IMR-90 (cell line): ENCODE measurements around the gene DNAJB2. TPM values are rescaled to one million over a fixed set of nuclear protein-coding genes. Genes with fewer than 3 reads are reported as not detected.

Source experiments
- ATAC-seq: fragments of 200-7000 bp; cut with Tn5 transposase; 2 replicates; pipeline ENCODE4 v1.9.1; 2020; ENCODE audit warnings: low read depth, mild to moderate bottlenecking, moderate library complexity
- BruUV-seq: library from RNA; stranded (reverse); fragments of 400-500 nt; replicated peaks from 2 replicates; lab custom pipeline; 2021; lab: Mats Ljungman, UMichigan
- CTCF ChIA-PET: fragments of 300-600 bp; formaldehyde crosslinking; extraction: SDS; loops from one replicate; lab custom pipeline; 2021; ENCODE audit warnings: antibody characterized with exemption; lab: Yijun Ruan, JAX
- POLR2A ChIA-PET: fragments of 300-600 bp; sonication (Branson Sonifier 250); formaldehyde crosslinking; loops from one replicate; lab custom pipeline; 2022; ENCODE audit warnings: antibody characterized with exemption; ENCODE audit not compliant: unreplicated experiment; lab: Charles Lee
- DNase-seq: peaks from one replicate; pipeline ENCODE4 v3.0.0; 2013
- H2AFZ ChIP-seq: replicated peaks from 2 replicates; pipeline ENCODE3; 2013; ENCODE audit warnings: low read length, mild to moderate bottlenecking; ENCODE audit not compliant: poor library complexity
- H2AK5ac ChIP-seq: 2 replicates; pipeline ENCODE4 v1.6.1; 2013; ENCODE audit warnings: low read depth, low read length, inconsistent platforms
- H2AK9ac ChIP-seq: replicated peaks from 2 replicates; pipeline ENCODE3; 2013; ENCODE audit warnings: mild to moderate bottlenecking, low read depth, low read length, moderate library complexity; ENCODE audit not compliant: poor library complexity
- H2BK120ac ChIP-seq: 2 replicates; pipeline ENCODE4 v1.6.1; 2013; ENCODE audit warnings: low read depth, low read length, inconsistent platforms
- H2BK15ac ChIP-seq: 3 replicates; pipeline ENCODE4 v1.6.1; 2013; ENCODE audit warnings: low read depth, low read length, inconsistent platforms
- H2BK20ac ChIP-seq: 2 replicates; pipeline ENCODE4 v1.6.1; 2013; ENCODE audit warnings: low read depth, mild to moderate bottlenecking, inconsistent platforms, low read length, moderate library complexity
- H2BK5ac ChIP-seq: 2 replicates; pipeline ENCODE4 v1.6.1; 2013; ENCODE audit warnings: mild to moderate bottlenecking, low read depth, low read length, inconsistent platforms; ENCODE audit not compliant: poor library complexity, severe bottlenecking
- H3K14ac ChIP-seq: replicated peaks from 2 replicates; pipeline ENCODE4 v1.6.1; 2013; ENCODE audit warnings: low read depth, low read length, inconsistent platforms
- H3K18ac ChIP-seq: 2 replicates; pipeline ENCODE4 v1.6.1; 2013; ENCODE audit warnings: low read depth, low read length, control low read depth
- H3K23ac ChIP-seq: 2 replicates; pipeline ENCODE4 v1.6.1; 2013; ENCODE audit warnings: low read depth, low read length, inconsistent platforms
- H3K27ac ChIP-seq: 2 replicates; pipeline ENCODE4 v1.5.1; 2013; ENCODE audit warnings: mild to moderate bottlenecking, control low read depth, low read length; ENCODE audit not compliant: insufficient read depth
- H3K27me3 ChIP-seq: 2 replicates; pipeline ENCODE4 v1.6.1; 2013; ENCODE audit warnings: low read length; ENCODE audit not compliant: control insufficient read depth, insufficient read depth
- H3K36me3 ChIP-seq: 2 replicates; pipeline ENCODE4 v1.6.1; 2013; ENCODE audit warnings: low read length, mixed read lengths; ENCODE audit not compliant: control insufficient read depth, insufficient read depth
- H3K4ac ChIP-seq: 2 replicates; pipeline ENCODE4 v1.6.1; 2013; ENCODE audit warnings: low read depth, low read length, inconsistent platforms
- H3K4me1 ChIP-seq: 2 replicates; pipeline ENCODE4 v1.6.1; 2013; ENCODE audit warnings: low read length, mixed read lengths; ENCODE audit not compliant: control insufficient read depth, insufficient read depth
- H3K4me2 ChIP-seq: 2 replicates; pipeline ENCODE4 v1.6.1; 2013; ENCODE audit warnings: low read depth, mild to moderate bottlenecking, control low read depth, low read length, moderate library complexity
- H3K4me3 ChIP-seq: 2 replicates; pipeline ENCODE4 v1.5.1; 2013; ENCODE audit warnings: low read depth, mild to moderate bottlenecking, control low read depth, low read length, moderate library complexity; ENCODE audit not compliant: insufficient read depth
- H3K56ac ChIP-seq: 2 replicates; pipeline ENCODE4 v1.6.1; 2013; ENCODE audit warnings: low read length, inconsistent platforms; ENCODE audit not compliant: insufficient read depth; ENCODE audit errors: extremely low read depth
- H3K79me1 ChIP-seq, 2 experiments: 2 replicates each; pipeline ENCODE4 v1.6.1; 2013; ENCODE audit warnings: low read length in 2 of 2, inconsistent platforms in 1 of 2, low read depth in 1 of 2
- H3K9ac ChIP-seq: 2 replicates; pipeline ENCODE4 v1.6.1; 2013; ENCODE audit warnings: low read depth, low read length, control low read depth
- H3K9me1 ChIP-seq: 2 replicates; pipeline ENCODE4 v1.6.1; 2013; ENCODE audit warnings: low read length, inconsistent platforms; ENCODE audit not compliant: insufficient read depth
- H3K9me3 ChIP-seq: 2 replicates; pipeline ENCODE4 v1.6.1; 2013; ENCODE audit warnings: low read length; ENCODE audit not compliant: control insufficient read depth, insufficient read depth
- H4K20me1 ChIP-seq: 2 replicates; pipeline ENCODE4 v1.6.1; 2013; ENCODE audit warnings: low read length, inconsistent platforms; ENCODE audit not compliant: insufficient read depth
- H4K5ac ChIP-seq: 2 replicates; pipeline ENCODE4 v1.6.1; 2013; ENCODE audit warnings: mild to moderate bottlenecking, low read depth, low read length, control low read depth
- H4K8ac ChIP-seq, 2 experiments: 2 replicates each; pipeline ENCODE4 v1.6.1; 2013; ENCODE audit warnings: low read depth in 2 of 2, low read length in 2 of 2, control low read depth in 1 of 2, inconsistent platforms in 1 of 2
- H4K91ac ChIP-seq: 2 replicates; pipeline ENCODE4 v1.6.1; 2013; ENCODE audit warnings: low read depth, low read length, inconsistent platforms; ENCODE audit not compliant: insufficient read depth
- BHLHE40 ChIP-seq: fragments of 150-350 bp; IDR thresholded peaks from 2 replicates; pipeline ENCODE4 v1.6.1; 2016; ENCODE audit warnings: mild to moderate bottlenecking, low read depth, low read length
- CEBPB ChIP-seq: IDR thresholded peaks from 2 replicates; pipeline ENCODE4 v1.6.1; 2012; ENCODE audit warnings: low read depth, low read length, improper control_type of control experiment
- CHD1 ChIP-seq: IDR thresholded peaks from 2 replicates; pipeline ENCODE4 v1.6.1; 2012; ENCODE audit warnings: low read depth, low read length, improper control_type of control experiment
- CTCF ChIP-seq: conservative IDR thresholded peaks from 2 replicates; pipeline ENCODE4 v1.5.1; 2012; ENCODE audit warnings: mild to moderate bottlenecking, low read depth, low read length, improper control_type of control experiment
- ELK1 ChIP-seq: fragments of 150-350 bp; IDR thresholded peaks from 2 replicates; pipeline ENCODE4 v1.6.1; 2016; ENCODE audit warnings: low read depth, mild to moderate bottlenecking, low read length, moderate library complexity, borderline replicate concordance
- FOS ChIP-seq: fragments of 150-350 bp; IDR thresholded peaks from 2 replicates; pipeline ENCODE4 v1.6.1; 2016; ENCODE audit warnings: low read depth, low read length
- MAFK ChIP-seq: IDR thresholded peaks from 2 replicates; pipeline ENCODE4 v1.6.1; 2012; ENCODE audit warnings: low read depth, low read length, improper control_type of control experiment
- MAZ ChIP-seq: IDR thresholded peaks from 2 replicates; pipeline ENCODE4 v1.6.1; 2012; ENCODE audit warnings: low read depth, mild to moderate bottlenecking, low read length, improper control_type of control experiment, moderate library complexity, borderline replicate concordance
- MXI1 ChIP-seq: IDR thresholded peaks from 2 replicates; pipeline ENCODE4 v1.6.1; 2012; ENCODE audit warnings: low read depth, mild to moderate bottlenecking, low read length, moderate library complexity, borderline replicate concordance
- NFE2L2 ChIP-seq: fragments of 150-350 bp; IDR thresholded peaks from 2 replicates; pipeline ENCODE4 v1.6.1; 2016; ENCODE audit warnings: low read depth, mild to moderate bottlenecking, low read length
- POLR2A ChIP-seq: IDR thresholded peaks from 2 replicates; pipeline ENCODE4 v1.6.1; 2012; ENCODE audit warnings: mild to moderate bottlenecking, low read depth, low read length
- RAD21 ChIP-seq: IDR thresholded peaks from 2 replicates; pipeline ENCODE4 v1.6.1; 2012; ENCODE audit warnings: low read length, improper control_type of control experiment
- RCOR1 ChIP-seq: IDR thresholded peaks from 2 replicates; pipeline ENCODE4 v1.6.1; 2012; ENCODE audit warnings: mild to moderate bottlenecking, low read length, improper control_type of control experiment; ENCODE audit not compliant: insufficient replicate concordance
- SMC3 ChIP-seq: fragments of 150-350 bp; IDR thresholded peaks from 2 replicates; pipeline ENCODE4 v1.6.1; 2016; ENCODE audit warnings: low read depth, mild to moderate bottlenecking, antibody characterized with exemption, low read length, moderate library complexity
- USF2 ChIP-seq: fragments of 150-350 bp; IDR thresholded peaks from 2 replicates; pipeline ENCODE4 v1.6.1; 2017; ENCODE audit warnings: mild to moderate bottlenecking, antibody characterized with exemption, low read length, low read depth
- WGBS, 2 experiments: methylation state at CpG; one replicate each; pipeline versions ENCODE4 v1.1.5 to v1.1.7; 2013; ENCODE audit warnings: missing lambda C conversion rate in 2 of 2; ENCODE audit not compliant: insufficient read length in 1 of 2; ENCODE audit errors: extremely low coverage in 2 of 2; 5-methylcytosine and 5-hydroxymethylcytosine counted together
- dilution Hi-C: fragments of 300-500 bp; cut with HindIII; formaldehyde crosslinking; loops from one replicate; pipeline ENCODE4 v1.14.3; 2018; ENCODE audit warnings: low sequenced_read_pairs; ENCODE audit not compliant: unreplicated experiment
- in situ Hi-C: fragments of 300-500 bp; cut with MboI; formaldehyde crosslinking; loops from 3 replicates; pipeline ENCODE4 v1.14.3; 2019; ENCODE audit warnings: low sequenced_read_pairs, inconsistent platforms, mixed read lengths
- intact Hi-C: fragments of 100-400 bp; cut with micrococcal nuclease; formaldehyde crosslinking; loops from 2 replicates; pipeline ENCODE4 v1.10.0; 2022
- polyA plus RNA-seq, 3 experiments: library from polyadenylated mRNA; depleted of rRNA; stranded (reverse); fragments of >200 nt; gene quantifications; 2 replicates each; pipeline ENCODE4 v1.2.3, GENCODE V29; 2012; ENCODE audit warnings: low replicate concordance in 1 of 3
- total RNA-seq: library from RNA; depleted of rRNA; stranded (reverse); fragments of >200 nt; gene quantifications from 2 replicates; pipeline ENCODE4 v1.2.3, GENCODE V29; 2012

DNAJB2 gene
- total and polyA plus RNA-seq, 2 of the 4 experiments (the other 2 are of a cell fraction), result 30.6 to 45.8 TPM

GRCh38 chr2:219278655-219279150 lies 463 bp upstream of the DNAJB2 start:
- peak overlapping the region; percentile 48 for H2AK9ac ChIP-seq
- peak overlapping the region; percentile 90 for H4K5ac ChIP-seq
- peak overlapping the region; percentile 87; a peak in 3 of 4 replicates for H4K8ac ChIP-seq
- peak overlapping the region; percentile 53 for H3K4me2 ChIP-seq
- no TSS peak for BruUV-seq
- dilution Hi-C loops (no loop called here), in situ Hi-C loops (no loop called here), intact Hi-C loops (loop anchor here (1.0 to 5.0 kb wide), 3 partner anchors 11 to 101 kb away; partner anchors contain the start of genes ABCB6, CNPPD1 and RETREG2)
- H3K23ac ChIP-seq, result peak overlapping the region; percentile 83; the same call in 1 of the 2 replicates
- H3K9me3 ChIP-seq, result no peaks in the 10 kb centered on the region
- 0% methylated on average over 1 of the region's 9 CpGs; no CpG with 5 or more reads in 1 of the 2 experiments for whole genome bisulfite sequencing, 2 experiments
- no peak for DNase-seq
- peak overlapping the region; percentile 41 for H3K9ac ChIP-seq
- peak overlapping the region; percentile 96; the same call in 1 of the 2 replicates for H2AK5ac ChIP-seq
- peak overlapping the region; percentile 68 for H3K18ac ChIP-seq
- no peak overlapping the region; the same call in 1 of the 2 replicates for H3K4me3 ChIP-seq
- peak overlapping the region; percentile 96 for H2BK120ac ChIP-seq
- peak overlapping the region; percentile 67 for H4K91ac ChIP-seq
- ChIA-PET CTCF (interaction anchor here (0.6 to 3.2 kb wide), 9 partner anchors 9 to 107 kb away, joined by 3 to 29 read pairs (median 3); partner anchors contain the start of gene CNPPD1), POLR2A (interaction anchor here (0.6 kb wide), 1 partner anchor 43 kb away, joined by 8 read pairs; no protein-coding TSS in a partner anchor)
- H2AFZ ChIP-seq, result peak overlapping the region; percentile 37
- peak overlapping the region; percentile 77 for H2BK5ac ChIP-seq
- H3K56ac ChIP-seq, result peak overlapping the region; percentile 64
- no peaks in the 10 kb centered on the region for H3K27me3 ChIP-seq
- H4K20me1 ChIP-seq, result no peaks in the 10 kb centered on the region
- H3K4me1 ChIP-seq, result peaks cover 20% of the 10 kb centered on the region
- no peak for ATAC-seq
- H3K4ac ChIP-seq, result peak overlapping the region; percentile 85
- peak overlapping the region; percentile 88 for H3K14ac ChIP-seq
- H2BK20ac ChIP-seq, result peak overlapping the region; percentile 91
- H3K27ac ChIP-seq, result peak overlapping the region; percentile 73
- peaks cover 30% of the 10 kb centered on the region for H3K36me3 ChIP-seq
- peaks cover 16 to 30% of the 10 kb centered on the region in 2 experiments for H3K79me1 ChIP-seq
- peaks cover 14% of the 10 kb centered on the region for H3K9me1 ChIP-seq
- H2BK15ac ChIP-seq, result peak overlapping the region; percentile 72; the same call in 2 of the 3 replicates
- TF ChIP-seq BHLHE40 (no peak), CHD1 (no peak), USF2 (no peak), CTCF (no peak), CEBPB (no peak), MAFK (no peak), RCOR1 (no peak), NFE2L2 (no peak), ELK1 (no peak), SMC3 (peak; percentile 11; the same call in 1 of the 2 replicates), POLR2A (no peak), MAZ (no peak), MXI1 (no peak), RAD21 (peak; percentile 32; the same call in 1 of the 2 replicates), FOS (peak; percentile 97)
